T follicular helper cell (primary cell): ENCODE measurements around the gene GRK4.
A peak's percentile ranks its signal among the peaks of the same experiment; 100 is the strongest.
"Not testable (repeated sequence)": the region's sequence is repeated elsewhere in the genome, so short reads cannot be mapped to it uniquely, and the experiment has no call there.

ENCODE experiments used
- DNase-seq: peaks from one replicate; pipeline ENCODE4 v3.0.0-alpha.2; 2020; ENCODE audit warnings: low read depth

GRK4 gene

GRCh38 chr4:2941138-2942036 lies 22.0 kb upstream of the GRK4 start:
- DNase-seq: no peak

DNA sequence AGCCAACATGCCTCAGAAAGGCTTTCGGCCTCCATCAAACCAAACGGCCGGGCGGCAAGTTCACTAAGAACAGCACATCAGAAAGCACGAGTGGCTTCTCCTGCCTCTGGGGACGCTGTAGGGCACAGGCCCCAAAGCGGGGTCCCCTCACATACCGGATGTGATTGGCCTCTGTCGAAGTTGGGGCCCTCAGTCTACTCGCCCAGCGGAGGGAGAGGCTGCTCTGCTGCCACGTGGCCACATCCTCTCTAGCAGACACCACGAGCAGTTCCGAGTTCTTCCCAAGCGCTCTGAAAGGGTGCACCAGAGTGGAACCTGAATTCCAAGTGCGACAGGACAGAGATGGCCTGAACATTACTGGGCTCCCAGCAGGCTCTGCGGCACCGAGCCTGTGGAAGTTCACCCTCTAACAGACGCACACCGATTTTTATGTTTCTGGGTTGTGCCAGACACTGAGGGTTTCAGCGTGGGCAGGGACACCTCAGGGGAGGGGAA lies 21.3 kb upstream of the GRK4 start:
- DNase-seq: no peak

DNA sequence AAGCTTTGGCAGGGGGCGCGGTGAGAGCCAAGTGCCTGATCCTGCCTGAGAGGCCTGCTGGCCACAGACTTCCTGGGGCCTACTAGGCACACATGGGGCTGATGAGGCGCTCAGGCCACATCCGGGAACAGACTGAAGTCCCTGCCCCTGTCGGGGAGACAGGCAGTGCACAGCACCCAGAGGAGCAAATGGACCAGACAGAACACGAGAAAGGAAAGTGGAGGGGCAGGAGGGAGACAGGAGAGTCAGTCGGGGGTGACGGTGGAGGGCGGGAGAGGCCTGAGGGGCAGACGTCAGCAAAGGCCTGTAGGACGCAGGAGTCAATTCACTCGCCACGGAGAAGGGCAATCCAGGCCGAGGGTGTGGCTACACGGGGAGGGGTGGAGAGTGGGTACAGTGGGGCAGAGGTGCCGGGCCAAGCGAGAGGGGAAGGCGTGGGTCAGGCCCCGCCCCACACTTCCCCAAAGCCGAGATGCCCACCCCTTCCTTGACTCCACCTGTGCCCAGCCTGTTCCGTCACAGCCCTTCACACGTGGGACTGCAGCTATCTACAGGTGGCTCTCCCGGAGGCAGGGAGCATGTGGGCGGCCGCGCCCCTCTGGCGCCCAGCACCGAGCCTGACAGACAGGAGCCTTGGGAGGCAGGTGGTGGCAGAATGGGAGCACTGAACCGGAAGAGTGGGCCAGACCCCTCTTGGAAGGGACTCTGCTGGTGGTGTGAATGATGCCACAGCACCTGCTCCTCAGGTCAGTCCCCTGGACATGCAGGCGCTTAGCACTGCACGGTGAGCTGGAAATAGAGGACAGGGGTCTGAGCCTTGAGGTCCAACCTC lies 20.6 kb upstream of the GRK4 start:
- DNase-seq: no peak

DNA sequence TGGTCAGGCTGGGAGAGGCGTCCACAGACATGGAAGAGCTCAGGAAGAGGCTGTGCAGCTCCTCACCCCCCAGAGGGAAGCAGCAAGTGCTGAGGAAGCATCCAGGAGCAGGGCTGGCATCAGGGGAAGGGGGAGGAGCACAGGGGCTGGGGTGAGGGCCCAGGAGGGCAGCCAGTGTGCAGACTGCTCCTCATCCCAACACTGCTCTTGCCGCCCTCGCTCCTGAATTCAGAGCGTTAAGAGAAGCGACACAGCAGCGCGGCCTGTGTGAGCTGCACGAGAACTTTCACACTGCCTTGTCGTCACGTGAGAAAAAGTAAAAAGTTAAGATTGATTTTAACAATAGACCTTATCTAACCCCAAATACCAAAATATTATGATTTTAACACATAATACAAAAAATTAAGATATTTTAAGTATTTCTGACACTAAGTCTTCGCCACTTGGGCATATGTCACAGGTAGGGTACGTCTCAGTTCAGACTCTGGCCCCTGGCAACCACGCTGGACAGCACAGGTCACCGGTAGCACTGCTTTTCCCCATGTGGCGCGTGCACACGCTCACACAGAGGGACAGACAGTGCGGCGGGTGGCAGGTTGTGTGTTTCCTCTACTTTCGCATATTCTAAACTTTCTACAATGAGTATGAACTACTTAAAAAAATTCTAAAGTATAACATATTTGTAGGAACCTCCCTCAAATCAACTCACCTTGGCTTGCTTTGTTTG lies 19.8 kb upstream of the GRK4 start:
- DNase-seq: no peak

DNA sequence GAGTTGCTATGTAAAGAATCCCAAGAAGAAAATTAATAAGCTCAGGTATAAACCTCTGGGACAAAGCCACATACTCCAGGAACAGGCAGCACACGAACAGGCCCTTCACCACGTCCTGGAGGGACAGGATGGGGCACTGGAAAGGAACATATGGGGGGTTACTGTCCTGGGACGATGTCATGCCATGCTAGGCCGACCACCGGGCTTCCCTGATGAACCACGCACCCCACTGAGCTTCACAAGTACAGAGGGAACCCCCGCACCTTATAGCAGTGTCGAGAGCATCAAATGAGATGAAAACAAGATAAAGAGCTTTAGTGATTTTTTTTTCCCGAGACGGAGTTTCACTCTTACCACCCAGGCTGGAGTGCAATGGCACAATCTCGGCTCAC lies 19.3 kb upstream of the GRK4 start:
- no peak for DNase-seq

DNA sequence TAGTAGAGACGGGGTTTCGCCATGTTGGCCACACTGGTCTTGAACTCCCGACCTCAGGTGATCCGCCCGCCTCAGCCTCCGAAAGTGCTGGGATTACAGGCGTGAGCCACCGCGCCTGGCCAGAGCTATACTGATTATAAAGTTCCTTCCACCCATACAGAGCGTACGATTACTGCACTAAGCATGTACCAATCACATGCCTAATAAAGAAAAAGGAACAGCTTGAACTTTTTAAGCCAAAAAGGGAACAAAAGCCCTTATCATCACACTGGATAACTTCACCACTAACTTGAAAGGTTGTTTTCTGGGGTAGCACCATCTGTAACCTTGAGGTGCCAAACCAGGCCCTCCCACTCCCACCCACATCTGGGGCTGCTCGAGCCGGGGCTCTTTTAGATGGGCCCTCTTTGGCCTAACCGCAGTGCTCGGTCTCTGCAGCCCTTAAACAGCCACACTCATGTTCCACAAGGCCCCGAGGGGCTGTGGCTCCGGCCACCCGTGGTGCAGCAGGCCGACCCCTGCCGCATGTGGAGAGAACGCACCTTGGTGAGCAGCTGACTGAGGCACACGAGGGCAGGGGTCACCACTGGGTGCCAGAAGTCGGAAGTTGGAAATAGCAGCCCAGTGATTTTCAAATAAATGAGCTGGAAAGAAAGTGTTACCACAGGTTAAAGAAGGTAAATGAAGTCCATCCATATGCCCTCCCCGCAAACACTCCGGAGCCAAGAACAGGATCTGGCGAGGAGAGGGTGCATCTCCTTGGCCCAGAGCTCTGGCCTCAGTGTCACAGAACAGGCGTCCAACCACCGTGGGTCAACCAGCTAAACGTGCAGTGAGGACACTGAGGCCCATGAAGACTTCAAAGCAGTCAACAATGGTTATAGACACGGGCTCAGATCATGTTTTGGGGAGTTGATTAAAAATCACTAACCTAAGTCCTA lies 18.5 kb upstream of the GRK4 start:
- DNase-seq: no peak

DNA sequence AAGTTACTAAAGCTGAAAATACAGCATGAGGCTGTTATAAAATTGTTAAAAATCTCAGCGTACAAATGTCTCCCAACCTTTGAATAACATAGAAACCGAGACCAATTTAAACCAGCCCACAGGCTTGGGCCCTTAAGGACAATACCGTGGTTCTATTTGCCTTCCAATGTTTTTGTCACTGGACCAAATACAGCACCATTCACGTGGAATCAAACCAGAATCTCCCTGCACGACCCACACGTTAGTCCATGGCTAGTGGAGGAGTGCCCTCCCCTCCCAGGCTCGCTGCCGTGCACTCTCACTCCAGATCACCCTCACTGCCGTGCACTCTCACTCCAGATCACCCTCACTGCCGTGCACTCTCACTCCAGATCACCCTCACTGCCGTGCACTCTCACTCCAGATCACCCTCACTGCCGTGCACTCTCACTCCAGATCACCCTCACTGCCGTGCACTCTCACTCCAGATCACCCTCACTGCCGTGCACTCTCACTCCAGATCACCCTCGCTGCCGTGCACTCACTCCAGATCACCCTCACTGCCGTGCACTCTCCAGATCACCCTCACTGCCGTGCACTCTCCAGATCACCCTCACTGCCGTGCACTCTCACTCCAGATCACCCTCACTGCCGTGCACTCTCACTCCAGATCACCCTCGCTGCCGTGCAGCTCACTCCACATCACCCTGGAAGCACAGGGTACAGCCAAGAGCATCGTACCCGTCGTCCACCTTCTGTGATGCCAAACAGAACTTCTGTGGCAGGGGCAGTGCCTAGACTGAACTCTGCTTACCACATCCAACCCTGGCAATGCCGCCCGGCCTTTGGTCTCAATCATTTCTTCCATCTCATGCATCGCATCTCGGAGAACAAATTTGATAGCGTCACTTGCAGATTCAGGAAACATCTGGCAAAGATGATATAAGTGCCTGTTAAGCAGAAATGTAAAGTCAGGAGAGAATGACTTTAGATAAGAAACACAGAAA lies 17.5 kb upstream of the GRK4 start:
- not testable (repeated sequence) for DNase-seq

GRCh38 chr4:2946812-2947600 lies 16.4 kb upstream of the GRK4 start:
- DNase-seq: no peak

DNA sequence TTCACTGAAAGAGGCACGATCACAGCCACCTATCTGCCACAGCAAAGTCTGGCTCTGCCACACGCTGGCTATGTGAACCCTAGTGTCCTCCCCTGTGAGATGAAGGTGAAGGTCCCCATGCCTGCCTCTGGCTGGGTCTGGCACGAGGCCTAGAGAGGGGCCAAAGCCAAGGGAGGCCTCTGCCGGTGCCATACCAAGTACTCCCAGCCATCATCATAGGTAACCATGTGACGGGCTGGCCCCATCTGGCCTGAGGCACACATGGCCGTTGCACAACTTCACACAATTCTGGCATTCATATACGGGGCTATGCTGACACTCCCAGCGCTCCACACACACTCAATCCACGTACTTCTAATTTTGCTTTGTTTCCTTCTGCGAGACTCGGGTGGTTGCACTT lies 15.4 kb upstream of the GRK4 start:
- no peak for DNase-seq

GRCh38 chr4:2948895-2949781 lies 14.2 kb upstream of the GRK4 start:
- DNase-seq: no peak

DNA sequence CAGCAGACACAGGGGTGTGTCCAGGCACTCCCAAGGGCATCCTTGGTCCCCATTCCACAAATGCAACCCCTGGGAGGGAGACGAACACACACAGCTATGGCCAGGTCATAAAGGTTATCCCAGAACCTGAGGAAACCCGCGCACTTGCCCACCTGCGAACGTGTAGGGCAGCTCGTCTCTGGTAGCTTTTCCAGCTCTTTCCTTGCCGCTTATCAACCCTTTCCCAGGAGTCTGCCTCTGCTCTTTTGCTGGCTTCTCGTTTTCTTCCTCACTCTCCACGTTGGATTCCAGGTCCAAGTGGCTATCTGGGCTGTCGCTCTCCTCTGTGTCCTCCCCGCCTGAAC lies 13.6 kb upstream of the GRK4 start:
- no peak for DNase-seq

DNA sequence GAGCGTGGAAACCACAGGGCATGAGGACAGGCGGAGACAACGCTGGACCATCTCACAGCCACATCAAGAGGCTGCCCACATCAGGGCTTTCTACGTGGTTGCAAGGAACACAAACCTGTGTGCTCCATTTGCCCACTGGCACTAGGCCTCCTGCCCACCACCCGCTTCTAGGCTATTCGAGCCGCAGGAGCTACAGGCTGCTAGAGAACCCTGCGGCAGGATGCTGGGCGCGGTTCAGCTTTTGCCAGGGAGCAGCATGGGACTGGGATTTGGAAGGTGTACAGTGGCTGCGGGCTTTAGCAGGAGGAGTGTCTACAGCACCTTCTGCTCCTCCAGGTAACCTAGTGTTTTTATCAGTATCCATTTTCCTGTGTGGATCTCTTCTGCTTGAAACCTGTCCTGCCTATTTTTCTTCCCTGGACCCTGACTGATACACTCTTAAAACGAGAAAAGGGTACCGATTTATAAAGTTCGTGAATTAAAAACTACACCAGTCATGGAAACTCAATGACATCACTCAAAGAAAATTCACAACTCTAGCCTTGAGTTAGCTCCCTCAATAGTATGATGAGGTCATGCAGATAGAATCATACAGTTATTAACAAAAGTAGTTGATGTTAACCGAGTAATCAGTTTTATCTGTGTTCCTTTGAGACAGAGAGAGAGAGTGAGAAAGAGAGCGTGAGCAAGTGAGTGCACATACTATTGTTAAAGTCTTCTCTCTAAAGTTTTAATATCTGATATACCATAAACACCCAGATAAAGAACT lies 13.0 kb upstream of the GRK4 start:
- DNase-seq: no peak

DNA sequence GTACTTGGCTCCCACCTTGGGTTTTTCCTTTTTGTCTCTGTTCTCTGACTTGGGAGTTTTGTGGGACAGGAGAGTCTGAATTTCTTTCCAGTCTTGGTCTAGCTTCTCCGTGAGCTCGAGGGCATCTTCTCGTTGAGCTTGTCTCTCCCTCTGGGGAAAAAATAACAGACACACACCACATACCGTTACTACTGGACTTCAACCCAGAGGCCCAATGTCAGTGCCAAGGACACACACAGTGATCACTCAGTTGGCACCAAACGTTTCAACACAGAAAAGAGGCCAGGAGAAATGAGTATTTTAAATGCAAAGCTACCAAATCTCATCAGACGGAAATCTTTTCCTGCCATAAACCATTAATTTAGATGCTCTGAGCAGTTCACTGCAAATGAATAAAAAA lies 9.9 kb upstream of the GRK4 start:
- no peak for DNase-seq

GRCh38 chr4:2954358-2955185 lies 8.8 kb upstream of the GRK4 start:
- DNase-seq: peak; percentile 43

DNA sequence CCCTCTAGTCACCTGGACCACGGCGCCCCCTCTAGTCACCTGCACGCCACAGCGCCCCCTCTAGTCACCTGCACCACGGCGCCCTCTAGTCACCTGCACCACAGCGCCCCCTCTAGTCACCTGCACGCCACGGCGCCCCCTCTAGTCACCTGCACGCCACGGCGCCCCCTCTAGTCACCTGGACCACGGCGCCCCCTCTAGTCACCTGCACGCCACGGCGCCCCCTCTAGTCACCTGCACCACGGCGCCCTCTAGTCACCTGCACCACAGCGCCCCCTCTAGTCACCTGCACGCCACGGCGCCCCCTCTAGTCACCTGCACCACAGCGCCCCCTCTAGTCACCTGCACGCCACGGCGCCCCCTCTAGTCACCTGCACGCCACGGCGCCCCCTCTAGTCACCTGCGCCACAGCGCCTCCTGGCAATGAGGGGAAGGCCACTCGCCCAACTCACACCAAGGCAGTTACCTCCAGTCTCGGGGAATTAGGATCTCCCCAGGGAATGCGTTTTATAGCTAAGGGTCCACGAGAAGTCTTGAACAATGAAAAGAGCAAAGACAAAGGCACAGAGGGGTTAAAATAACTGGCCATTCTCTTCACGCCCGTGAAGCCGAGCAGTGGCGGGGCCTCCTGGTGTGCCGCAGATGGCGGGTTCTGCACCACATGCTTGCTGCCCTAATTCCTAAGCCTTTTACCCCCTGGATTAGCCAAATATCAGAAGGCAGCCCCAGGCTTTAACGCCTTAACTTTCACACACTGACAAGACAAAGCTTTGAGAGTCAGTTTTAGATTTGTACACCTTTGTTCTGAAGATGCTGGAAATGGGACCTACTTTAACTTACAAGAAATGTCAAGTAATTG lies 8.0 kb upstream of the GRK4 start:
- not testable (repeated sequence) for DNase-seq
